Fibroblast of skin of right quadriceps (primary cell): Measurements from ENCODE around the gene PDK2.
A peak's percentile ranks its signal among the peaks of the same experiment; 100 is the strongest.

Experiments
- DNase-seq: peaks from one replicate; pipeline ENCODE4 v3.0.0-alpha.2; 2013

The PDK2 gene

GRCh38 chr17:50080096-50080480 lies 15.1 kb upstream of the PDK2 start:
- DNase-seq, result no peak

- no peak for DNase-seq
Measured at GRCh38 chr17:50080827-50081226, 14.3 kb upstream of the PDK2 start.

- DNase-seq, result no peak
Measured at GRCh38 chr17:50081757-50082156, 13.4 kb upstream of the PDK2 start.

- DNase-seq, result peak; percentile 70
Measured at GRCh38 chr17:50087246-50087911, 7.8 kb upstream of the PDK2 start.

GRCh38 chr17:50087912-50088405 lies 7.2 kb upstream of the PDK2 start:
- DNase-seq, result no peak

- no peak for DNase-seq
Measured at GRCh38 chr17:50088952-50089825, 6.0 kb upstream of the PDK2 start.

GRCh38 chr17:50090071-50090470 lies 5.1 kb upstream of the PDK2 start:
- no peak for DNase-seq

GRCh38 chr17:50090971-50091917 lies 3.9 kb upstream of the PDK2 start:
- DNase-seq, result no peak

GRCh38 chr17:50091918-50092285 lies 3.2 kb upstream of the PDK2 start:
- no peak for DNase-seq

GRCh38 chr17:50093246-50093645 lies 1.9 kb upstream of the PDK2 start:
- DNase-seq, result no peak

GRCh38 chr17:50093807-50094206 lies 1.3 kb upstream of the PDK2 start:
- DNase-seq, result no peak

GRCh38 chr17:50094243-50094752 lies 853 bp upstream of the PDK2 start:
- peak; percentile 83 for DNase-seq

- DNase-seq, result no peak
Measured at GRCh38 chr17:50095626-50096037, 481 bp downstream of the PDK2 start.

- DNase-seq, result no peak
Measured at GRCh38 chr17:50096092-50096491, 941 bp downstream of the PDK2 start.

- no peak for DNase-seq
Measured at GRCh38 chr17:50096758-50097157, 1.6 kb downstream of the PDK2 start.

- no peak for DNase-seq
Measured at GRCh38 chr17:50097455-50097854, 2.3 kb downstream of the PDK2 start.

GRCh38 chr17:50097926-50098325 lies 2.8 kb downstream of the PDK2 start:
- no peak for DNase-seq

- DNase-seq, result no peak
Measured at GRCh38 chr17:50098583-50098982, 3.4 kb downstream of the PDK2 start.

- no peak for DNase-seq
Measured at GRCh38 chr17:50099003-50099402, 3.9 kb downstream of the PDK2 start.

- no peak for DNase-seq
Measured at GRCh38 chr17:50100480-50100883, 5.3 kb downstream of the PDK2 start.

GRCh38 chr17:50100921-50101345 lies 5.8 kb downstream of the PDK2 start:
- DNase-seq, result peak; percentile 46

- peak; percentile 73 for DNase-seq
Measured at GRCh38 chr17:50101346-50102163, 6.4 kb downstream of the PDK2 start.
